ENCODE results near the gene WDFY2. TPM values are rescaled to one million over a fixed set of nuclear protein-coding genes. Genes with fewer than 3 reads are reported as not detected.

The WDFY2 gene
- 10 to 100 TPM; 13.3 to 44.3 (median 21.1) TPM for total RNA-seq
- polyA plus RNA-seq = 1 to 10 TPM; 3.2 to 4.7 TPM
- total RNA-seq = 56.0 reads per million, percentile 73 among the genes with 10 or more reads in this experiment

GRCh38 chr13:51583875-51584730, at the start of gene WDFY2:
Gene WDFY2, plus strand, starts transcription at chr13:51584462. Its CDS starts 226 bp downstream, at chr13:51584688.
- H3K4me3 Mint-ChIP-seq = peak within 1 kb of the TSS; percentile 85 to 100 (median 98)

GRCh38 chr13:51538591-51539179, 45.6 kb upstream of the WDFY2 start:
- peaks cover 13 to 22% (median 17%) of the 10 kb centered on the region in 7 donors for H3K4me1 Mint-ChIP-seq
- peak overlapping the region in 2 of 9 donors; percentile 58 to 80 for H3K27ac Mint-ChIP-seq
- no peak overlapping the region for H3K4me3 Mint-ChIP-seq
- no peak overlapping the region for H3K27ac ChIP-seq (ENCODE audit: low read depth, low read length)
- no peaks in the 10 kb centered on the region for H3K9me3 Mint-ChIP-seq
- H3K9me3 ChIP-seq (ENCODE audit: control insufficient read depth in 2 of 3, low read length in 3 of 3) = no peaks in the 10 kb centered on the region
- ATAC-seq (no peak), DNase-seq (no peak)
- H3K4me1 ChIP-seq (ENCODE audit: control insufficient read depth in 2 of 2, insufficient read depth in 2 of 2, low read length in 2 of 2) = peaks cover 13 to 15% of the 10 kb centered on the region in 2 donors
- H3K36me3 Mint-ChIP-seq = peaks cover 0 to 3% (median 0%) of the 10 kb centered on the region in 5 donors
- intact Hi-C loops (cut with micrococcal nuclease) = no loop called here
- CTCF ChIA-PET = no interaction called here
- no peaks in the 10 kb centered on the region for H3K27me3 ChIP-seq (ENCODE audit: control insufficient read depth in 2 of 2, insufficient read depth in 2 of 2, low read length in 2 of 2)
- no peak overlapping the region for H3K4me3 ChIP-seq (ENCODE audit: low read length)
- POLR2A ChIA-PET = no interaction called here
- no peaks in the 10 kb centered on the region for H3K36me3 ChIP-seq (ENCODE audit: control insufficient read depth in 2 of 3, insufficient read depth in 3 of 3, low read length in 3 of 3)
- H3K27me3 Mint-ChIP-seq = peaks cover 0 to 14% (median 0%) of the 10 kb centered on the region in 5 donors

More at GRCh38 chr13:51583875-51584730, at the start of gene WDFY2:
- ATAC-seq (peak; percentile 92), DNase-seq (peak; percentile 99 to 100 (median 100))
- CTCF ChIA-PET = interaction anchor here (1.1 to 1.5 kb wide), 2 partner anchors 149 to 213 kb away, joined by 4 to 6 read pairs; no protein-coding TSS in a partner anchor
- Mint-ChIP-seq H3K4me1 (peaks cover 26 to 47% (median 35%) of the 10 kb centered on the region in 7 donors), H3K36me3 (peaks cover 0 to 6% (median 1%) of the 10 kb centered on the region in 5 donors), H3K9me3 (peaks cover 0 to 1% (median 0%) of the 10 kb centered on the region in 11 donors), H3K27ac (peak within 1 kb of the TSS; percentile 95 to 100 (median 98)), H3K27me3 (peaks cover 0 to 3% (median 0%) of the 10 kb centered on the region in 5 donors)
- intact Hi-C loops (cut with micrococcal nuclease) = loop anchor here (1.0 to 10.0 kb wide), 23 partner anchors 30 to 1588 kb away; partner anchors contain the start of genes CKAP2 (in 2 of the 2), INTS6 (in 2 of the 2), ALG11 (in 1 of the 2) and FAM124A (in 1 of the 2)
- Histone ChIP-seq H3K36me3 (ENCODE audit: control insufficient read depth in 2 of 3, insufficient read depth in 3 of 3, low read length in 3 of 3) (peaks cover 0 to 10% (median 0%) of the 10 kb centered on the region in 3 experiments), H3K27me3 (ENCODE audit: control insufficient read depth in 2 of 2, insufficient read depth in 2 of 2, low read length in 2 of 2) (no peaks in the 10 kb centered on the region), H3K9me3 (ENCODE audit: control insufficient read depth in 2 of 3, low read length in 3 of 3) (no peaks in the 10 kb centered on the region), H3K4me1 (ENCODE audit: control insufficient read depth in 2 of 2, insufficient read depth in 2 of 2, low read length in 2 of 2) (peaks cover 12 to 17% of the 10 kb centered on the region in 2 donors), H3K27ac (ENCODE audit: low read depth, low read length) (peak within 1 kb of the TSS; percentile 88), H3K4me3 (ENCODE audit: low read length) (peak within 1 kb of the TSS; percentile 95)
- POLR2A ChIA-PET = interaction anchor here (0.6 to 3.9 kb wide), 7 partner anchors 28 to 245 kb away, joined by 3 to 86 read pairs (median 5); partner anchors contain the start of gene INTS6

- Histone ChIP-seq H3K4me3 (ENCODE audit: low read length) (no peak overlapping the region), H3K9me3 (ENCODE audit: control insufficient read depth in 2 of 3, low read length in 3 of 3) (no peaks in the 10 kb centered on the region), H3K4me1 (ENCODE audit: control insufficient read depth in 2 of 2, insufficient read depth in 2 of 2, low read length in 2 of 2) (peaks cover 2 to 3% of the 10 kb centered on the region in 2 donors), H3K27me3 (ENCODE audit: control insufficient read depth in 2 of 2, insufficient read depth in 2 of 2, low read length in 2 of 2) (no peaks in the 10 kb centered on the region), H3K27ac (ENCODE audit: low read depth, low read length) (no peak overlapping the region), H3K36me3 (ENCODE audit: control insufficient read depth in 2 of 3, insufficient read depth in 3 of 3, low read length in 3 of 3) (no peaks in the 10 kb centered on the region)
- Mint-ChIP-seq H3K4me1 (peaks cover under 1 to 10% (median 7%) of the 10 kb centered on the region in 7 donors), H3K27me3 (peaks cover 0 to 14% (median 0%) of the 10 kb centered on the region in 5 donors), H3K4me3 (no peak overlapping the region), H3K27ac (peak overlapping the region in 3 of 9 donors; percentile 3 to 58 (median 28)), H3K9me3 (no peaks in the 10 kb centered on the region), H3K36me3 (no peaks in the 10 kb centered on the region)
- no peak for DNase-seq
- intact Hi-C loops (cut with micrococcal nuclease) = no loop called here
- ChIA-PET POLR2A (interaction anchor here (0.6 kb wide), 1 partner anchor 927 kb away, joined by 4 read pairs; no protein-coding TSS in a partner anchor), CTCF (no interaction called here)
- ATAC-seq = no peak
Measured at GRCh38 chr13:51539887-51540286, 44.4 kb upstream of the WDFY2 start.

GRCh38 chr13:51541037-51541436, 43.2 kb upstream of the WDFY2 start:
- intact Hi-C loops (cut with micrococcal nuclease) = no loop called here
- CTCF ChIA-PET = no interaction called here
- POLR2A ChIA-PET = no interaction called here

GRCh38 chr13:51541809-51542258, 42.4 kb upstream of the WDFY2 start:
- no peak overlapping the region for H3K4me3 Mint-ChIP-seq
- Histone ChIP-seq H3K9me3 (ENCODE audit: control insufficient read depth in 2 of 3, low read length in 3 of 3) (no peaks in the 10 kb centered on the region), H3K27ac (ENCODE audit: low read depth, low read length) (no peak overlapping the region), H3K36me3 (ENCODE audit: control insufficient read depth in 2 of 3, insufficient read depth in 3 of 3, low read length in 3 of 3) (no peaks in the 10 kb centered on the region), H3K4me3 (ENCODE audit: low read length) (no peak overlapping the region), H3K27me3 (ENCODE audit: control insufficient read depth in 2 of 2, insufficient read depth in 2 of 2, low read length in 2 of 2) (no peaks in the 10 kb centered on the region), H3K4me1 (ENCODE audit: control insufficient read depth in 2 of 2, insufficient read depth in 2 of 2, low read length in 2 of 2) (no peaks in the 10 kb centered on the region)
- peaks cover 0 to 18% (median 0%) of the 10 kb centered on the region in 5 donors for H3K27me3 Mint-ChIP-seq
- DNase-seq (no peak), ATAC-seq (no peak)
- peak overlapping the region in 1 of 9 donors; percentile 47 for H3K27ac Mint-ChIP-seq
- peaks cover 0 to 9% (median 4%) of the 10 kb centered on the region in 7 donors for H3K4me1 Mint-ChIP-seq
- intact Hi-C loops (cut with micrococcal nuclease) = no loop called here
- H3K9me3 Mint-ChIP-seq = no peaks in the 10 kb centered on the region
- CTCF ChIA-PET = no interaction called here
- POLR2A ChIA-PET = no interaction called here
- peaks cover 0 to 4% (median 0%) of the 10 kb centered on the region in 5 donors for H3K36me3 Mint-ChIP-seq

More at GRCh38 chr13:51541037-51541436, 43.2 kb upstream of the WDFY2 start:
- Histone ChIP-seq H3K4me3 (ENCODE audit: low read length) (no peak overlapping the region), H3K4me1 (ENCODE audit: control insufficient read depth in 2 of 2, insufficient read depth in 2 of 2, low read length in 2 of 2) (no peaks in the 10 kb centered on the region), H3K27ac (ENCODE audit: low read depth, low read length) (no peak overlapping the region), H3K27me3 (ENCODE audit: control insufficient read depth in 2 of 2, insufficient read depth in 2 of 2, low read length in 2 of 2) (no peaks in the 10 kb centered on the region), H3K9me3 (ENCODE audit: control insufficient read depth in 2 of 3, low read length in 3 of 3) (no peaks in the 10 kb centered on the region), H3K36me3 (ENCODE audit: control insufficient read depth in 2 of 3, insufficient read depth in 3 of 3, low read length in 3 of 3) (no peaks in the 10 kb centered on the region)
- H3K9me3 Mint-ChIP-seq = no peaks in the 10 kb centered on the region
- DNase-seq (no peak), ATAC-seq (no peak)
- H3K4me3 Mint-ChIP-seq = no peak overlapping the region
- H3K27ac Mint-ChIP-seq = no peak overlapping the region
- H3K4me1 Mint-ChIP-seq = peaks cover 0 to 9% (median 4%) of the 10 kb centered on the region in 7 donors
- H3K27me3 Mint-ChIP-seq = peaks cover 0 to 15% (median 0%) of the 10 kb centered on the region in 5 donors
- H3K36me3 Mint-ChIP-seq = peaks cover 0 to 4% (median 0%) of the 10 kb centered on the region in 5 donors
